GM19239 (cell line): ENCODE measurements around the gene LYRM4.
A peak's percentile ranks its signal among the peaks of the same experiment; 100 is the strongest.

Source experiments
- DNase-seq: peaks from one replicate; pipeline ENCODE4 v3.0.0; 2011; ENCODE audit warnings: low spot score; ENCODE audit not compliant: insufficient read length
- FAIRE-seq: peaks from 2 replicates; lab custom pipeline; 2011; peaks lifted over from hg19 to GRCh38; lab: Jason Lieb, UNC

Gene LYRM4

DNA sequence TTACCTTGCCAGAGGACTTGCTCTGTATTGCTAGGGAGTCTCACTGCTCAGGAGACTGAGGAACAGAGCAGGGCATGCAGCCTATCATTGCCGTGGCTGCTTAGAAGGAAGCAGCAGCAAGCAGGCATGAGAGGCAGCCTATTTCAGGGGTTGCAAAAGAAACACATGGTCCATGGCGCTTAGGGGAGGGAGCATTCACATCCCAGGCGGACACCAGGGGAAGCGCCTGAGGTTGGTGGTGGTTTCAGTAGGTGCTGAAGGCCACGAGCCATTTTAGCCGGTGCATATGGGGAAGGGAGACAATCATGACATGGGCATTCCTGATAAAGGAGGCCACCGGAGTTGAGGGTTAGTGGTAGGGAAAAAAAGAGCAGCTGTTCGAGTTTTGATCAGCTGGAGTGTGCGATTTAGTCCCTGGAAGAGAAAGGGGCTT is 21.5 kb upstream of the LYRM4 start:
- no peak for DNase-seq
- no peak for FAIRE-seq

GRCh38 chr6:5280920-5281319 is 20.2 kb upstream of the LYRM4 start:
- FAIRE-seq = no peak

GRCh38 chr6:5279891-5280338 is 19.2 kb upstream of the LYRM4 start:
- no peak for FAIRE-seq
- no peak for DNase-seq

More at GRCh38 chr6:5280920-5281319, 20.2 kb upstream of the LYRM4 start:
- DNase-seq = no peak

GRCh38 chr6:5278565-5279120 is 17.9 kb upstream of the LYRM4 start:
- peak; percentile 26 for FAIRE-seq
- DNase-seq = no peak

DNA sequence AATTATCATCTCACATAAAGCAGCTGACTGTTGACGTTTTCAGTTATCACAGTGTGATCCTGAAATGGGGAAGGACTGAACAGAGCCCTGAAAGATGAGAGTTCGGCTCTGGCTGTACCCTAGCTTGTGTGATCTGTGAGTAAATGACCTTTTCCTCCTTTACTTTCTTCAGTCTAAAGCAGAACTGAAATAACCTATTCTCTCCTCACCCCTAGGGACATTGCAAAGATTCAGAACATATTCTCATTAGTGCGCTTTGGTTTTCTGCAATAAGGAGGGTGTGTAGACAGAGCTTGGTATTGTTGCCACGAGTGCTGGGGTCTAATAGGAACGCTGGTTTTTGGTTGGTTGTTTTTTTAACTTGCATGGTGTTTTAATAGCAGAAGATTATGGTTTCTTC is 17.3 kb upstream of the LYRM4 start:
- FAIRE-seq (peak; percentile 85), DNase-seq (no peak)

GRCh38 chr6:5277589-5277988 is 16.8 kb upstream of the LYRM4 start:
- FAIRE-seq (peak; percentile 57), DNase-seq (no peak)

DNA sequence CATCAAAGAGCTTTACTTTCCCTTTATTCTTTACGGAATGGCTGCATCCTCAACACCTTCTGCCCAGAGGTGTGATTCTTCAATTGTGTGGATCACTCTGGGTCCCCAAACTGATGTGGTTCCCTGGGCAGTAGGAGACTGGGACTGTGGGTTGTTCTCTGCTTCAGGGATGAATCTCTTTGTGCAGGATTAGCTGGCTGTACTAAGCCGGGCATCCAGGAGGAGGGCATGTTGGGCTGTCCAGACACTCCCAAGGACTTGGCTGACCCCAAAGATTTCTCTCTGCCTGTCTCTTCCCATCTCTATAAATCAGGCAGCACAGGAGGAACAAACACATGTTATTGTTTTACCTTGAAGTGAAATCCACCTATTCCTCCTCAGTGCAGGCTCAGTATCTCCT is 15.8 kb upstream of the LYRM4 start:
- DNase-seq (no peak), FAIRE-seq (no peak)

DNA sequence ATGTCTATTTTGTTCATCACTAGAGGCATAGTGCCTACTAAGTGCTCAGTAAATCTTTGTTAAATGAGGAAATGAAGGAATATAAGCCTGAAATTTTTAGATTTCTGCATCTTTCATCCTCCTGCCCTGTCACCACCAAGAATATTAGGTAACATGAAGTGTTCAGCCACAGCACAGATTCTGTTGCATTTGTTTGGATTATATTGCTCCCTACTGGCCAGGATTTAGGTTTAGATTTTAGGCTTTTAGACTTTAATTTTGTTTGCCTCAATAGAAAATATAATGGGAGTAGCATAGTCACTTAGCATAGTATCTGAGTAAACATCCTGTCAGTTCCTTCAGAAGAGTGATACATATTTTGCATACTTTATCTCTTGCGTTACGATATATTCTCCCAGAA is 14.7 kb upstream of the LYRM4 start:
- FAIRE-seq (no peak), DNase-seq (no peak)

DNA sequence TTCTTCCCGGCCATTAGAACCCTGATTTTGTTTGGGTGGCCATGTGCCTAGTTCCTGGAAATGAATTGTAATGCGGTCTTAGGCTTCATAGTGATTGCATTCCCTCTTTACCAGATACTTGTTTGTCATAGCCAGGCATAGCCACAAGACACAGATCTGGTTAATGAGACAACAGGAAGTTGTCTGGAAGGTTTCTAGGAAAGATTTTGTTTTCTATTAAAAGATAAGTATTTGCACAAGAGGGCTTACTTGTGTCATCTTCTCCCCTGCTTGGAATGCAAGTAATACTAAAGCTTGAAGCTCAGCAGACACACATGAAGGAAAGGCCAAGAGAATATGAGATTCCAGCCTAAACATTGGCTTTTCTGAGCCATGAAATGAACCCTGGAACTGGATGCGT is 13.5 kb upstream of the LYRM4 start:
- FAIRE-seq = no peak

DNA sequence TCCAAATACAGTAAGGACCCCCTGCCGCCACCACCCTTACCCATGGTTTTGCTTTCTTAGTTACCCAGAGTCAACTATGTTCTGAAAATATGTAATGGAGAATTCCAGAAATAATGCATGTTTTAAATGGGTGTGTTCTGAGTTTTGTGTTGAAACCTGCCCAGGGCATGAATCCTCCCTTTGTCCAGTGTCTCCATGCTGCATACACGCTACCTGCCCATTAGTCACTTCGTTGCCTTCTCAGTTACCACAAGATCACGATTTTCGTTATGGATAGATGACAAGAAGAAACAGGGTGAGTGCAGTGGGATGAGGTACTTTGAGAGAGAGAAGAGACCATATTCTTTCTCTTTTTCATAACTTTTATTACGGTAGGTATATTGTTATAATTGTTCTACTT is 11.2 kb upstream of the LYRM4 start:
- FAIRE-seq = no peak
- DNase-seq = no peak

More for the DNA sequence above, 13.5 kb upstream of the LYRM4 start:
- no peak for DNase-seq

GRCh38 chr6:5270093-5270680 is 9.4 kb upstream of the LYRM4 start:
- DNase-seq (no peak), FAIRE-seq (no peak)

DNA sequence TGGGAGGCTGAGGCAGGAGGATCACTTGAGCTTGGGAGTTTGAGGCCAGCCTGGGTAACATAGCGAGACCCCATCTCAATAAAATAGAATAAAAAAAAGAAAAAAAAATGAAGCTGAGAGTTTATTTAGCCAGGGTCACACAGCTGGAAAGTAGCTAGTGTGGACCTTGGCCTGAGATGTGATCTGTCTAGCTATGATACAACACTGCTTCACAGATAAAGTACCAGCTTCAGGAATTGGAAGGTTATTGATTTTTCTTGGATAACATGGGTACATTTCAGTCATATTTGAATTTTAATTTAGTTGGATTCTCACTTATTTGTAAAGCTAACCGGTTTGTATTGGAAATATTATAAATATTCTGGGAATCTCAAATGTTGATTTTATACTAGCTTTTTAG is 5.7 kb upstream of the LYRM4 start:
- FAIRE-seq (no peak), DNase-seq (no peak)

- FAIRE-seq = no peak
- no peak for DNase-seq
These were observed 877 bp upstream of the LYRM4 start for GRCh38 chr6:5261545-5262109.

DNA sequence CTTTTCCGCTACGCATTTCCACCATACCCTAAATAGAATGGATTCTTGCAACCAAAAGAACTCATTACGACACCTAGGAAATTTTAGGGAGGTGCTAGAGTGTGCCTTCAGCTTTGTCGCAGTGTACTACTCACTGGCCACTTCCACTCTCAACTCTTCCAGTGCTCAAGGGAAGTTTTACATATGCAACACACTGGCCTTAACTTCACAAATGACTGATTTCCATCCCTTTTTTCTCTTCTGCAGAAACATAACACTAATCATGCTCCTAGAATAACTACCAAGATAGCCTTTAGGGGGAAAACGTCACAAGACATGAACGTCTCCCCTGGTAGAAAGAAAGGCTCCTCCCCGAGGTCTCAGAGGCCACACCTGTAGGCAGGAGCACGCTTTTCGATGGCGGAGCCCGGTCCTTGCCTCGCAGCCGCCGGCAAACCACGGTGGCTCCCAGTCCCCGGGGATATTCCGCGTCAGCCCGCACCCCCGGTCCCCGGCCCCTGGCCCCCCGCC is 584 bp downstream of the LYRM4 start:
- peak; percentile 97 for FAIRE-seq
- peak; percentile 75 for DNase-seq

- FAIRE-seq (no peak), DNase-seq (no peak)
These were observed 1.3 kb downstream of the LYRM4 start for GRCh38 chr6:5259428-5259827.

GRCh38 chr6:5257400-5257799 is 3.4 kb downstream of the LYRM4 start:
- DNase-seq (no peak), FAIRE-seq (no peak)

DNA sequence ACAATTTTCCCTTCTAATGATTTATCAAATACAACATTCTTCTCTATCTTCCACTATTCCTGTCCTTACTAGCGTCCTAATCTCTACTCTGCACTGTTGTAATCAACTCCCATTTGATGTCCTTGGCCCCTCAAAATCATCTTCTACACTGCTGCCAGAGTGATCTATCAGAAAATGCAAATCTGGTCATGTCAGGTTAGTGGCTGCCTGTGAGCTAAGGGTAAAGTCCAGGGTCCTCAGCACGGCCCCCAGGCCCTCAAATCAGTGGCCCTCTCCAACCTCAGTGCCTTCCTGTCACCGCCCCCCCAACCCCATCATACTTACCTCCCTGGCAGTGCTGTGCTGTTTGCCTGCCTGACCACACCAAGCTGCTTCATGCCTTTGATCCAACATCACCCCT is 3.8 kb downstream of the LYRM4 start:
- DNase-seq = no peak
- FAIRE-seq = no peak

DNA sequence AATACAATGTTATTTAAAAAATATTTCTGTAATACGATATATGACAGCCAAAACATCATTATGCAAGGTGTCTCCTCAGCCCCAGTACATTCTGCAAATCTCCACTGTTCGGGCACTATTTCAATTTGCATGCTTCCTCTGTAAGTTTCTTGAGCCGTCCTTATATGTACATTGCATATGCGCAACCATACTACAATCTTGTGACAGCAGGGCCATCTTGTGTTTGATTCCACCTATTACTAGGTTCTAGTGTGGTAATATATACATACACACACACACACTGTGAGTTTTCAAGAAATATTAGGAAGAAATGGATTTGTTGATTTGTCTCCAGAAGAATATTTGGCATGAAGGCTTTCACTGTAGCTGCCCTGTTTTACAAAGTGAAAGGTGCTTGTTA is 9.8 kb downstream of the LYRM4 start:
- no peak for DNase-seq
- FAIRE-seq = no peak

DNA sequence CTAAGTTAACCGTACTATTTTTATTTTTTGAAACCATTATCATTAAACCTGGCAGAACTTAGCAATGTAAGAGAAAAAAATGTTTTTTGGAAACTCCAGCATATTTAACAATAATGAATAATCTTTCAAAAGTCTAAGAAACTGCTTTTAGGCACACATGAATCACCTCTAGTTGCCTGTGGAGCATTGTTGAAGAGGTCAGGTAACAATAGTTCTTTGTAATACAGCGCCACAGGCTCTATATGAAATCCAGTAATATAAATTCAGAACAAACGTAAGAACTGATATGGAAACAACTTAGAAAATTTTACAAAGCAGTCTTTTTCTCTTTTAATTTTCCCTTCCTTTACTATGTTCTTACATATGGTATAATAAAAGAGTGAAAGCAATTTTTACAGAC is 10.3 kb downstream of the LYRM4 start:
- DNase-seq = no peak
- FAIRE-seq = no peak

DNA sequence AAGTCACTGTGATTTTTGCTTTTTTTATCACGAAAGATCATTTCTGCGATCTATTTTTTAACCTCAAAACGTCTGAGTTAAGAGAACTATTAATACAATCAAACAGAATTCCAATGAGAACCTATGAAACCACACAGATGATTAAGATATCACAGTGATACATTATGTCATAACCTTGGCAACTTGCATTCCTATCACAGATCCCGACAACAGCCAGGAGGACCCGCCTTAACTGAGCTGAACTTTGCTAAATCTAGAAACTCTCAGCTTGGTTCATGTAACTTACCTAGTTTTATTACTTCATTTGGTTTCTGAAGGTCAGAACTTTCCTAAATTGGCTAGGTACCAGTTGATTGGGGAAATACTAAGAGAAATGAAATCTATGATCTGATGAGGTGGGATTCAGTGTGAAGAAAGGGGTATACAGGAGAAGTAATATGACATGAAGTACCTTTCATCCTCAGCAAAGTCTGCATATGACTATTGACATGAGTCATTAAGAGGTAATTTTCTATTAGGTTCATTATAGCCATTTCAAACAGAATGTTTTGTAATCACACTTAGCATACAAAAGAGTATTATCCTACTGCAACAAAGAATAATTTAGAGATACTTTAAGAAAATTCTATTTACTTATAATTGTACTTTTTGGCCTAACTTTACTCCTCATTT is 11.2 kb downstream of the LYRM4 start:
- DNase-seq (no peak), FAIRE-seq (no peak)
